Mesendoderm (in vitro differentiated cells): ENCODE results near the gene PRDM16.

Source experiments
- DNase-seq: peaks from one replicate; pipeline ENCODE4 v3.0.0; 2013
- H2AK5ac ChIP-seq: 2 replicates; pipeline ENCODE4 v1.6.1; 2013; ENCODE audit warnings: low read length, inconsistent platforms
- H2BK120ac ChIP-seq: 2 replicates; pipeline ENCODE4 v1.6.1; 2013; ENCODE audit warnings: low read depth, mild to moderate bottlenecking, low read length, moderate library complexity, mixed read lengths
- H2BK15ac ChIP-seq: replicated peaks from 2 replicates; pipeline ENCODE4 v1.6.1; 2013; ENCODE audit warnings: low read depth, mild to moderate bottlenecking, moderate library complexity
- H2BK5ac ChIP-seq: 2 replicates; pipeline ENCODE4 v1.6.1; 2013; ENCODE audit warnings: low read length, inconsistent platforms
- H3K18ac ChIP-seq: 2 replicates; pipeline ENCODE4 v1.6.1; 2013; ENCODE audit warnings: mild to moderate bottlenecking, low read length, mixed read lengths
- H3K23ac ChIP-seq: one replicate; pipeline ENCODE4 v1.6.1; 2013; ENCODE audit warnings: low read length
- H3K27ac ChIP-seq: 2 replicates; pipeline ENCODE4 v1.5.1; 2013; ENCODE audit warnings: low read depth, mild to moderate bottlenecking, inconsistent platforms, low read length, moderate library complexity
- H3K27me3 ChIP-seq: 2 replicates; pipeline ENCODE4 v1.6.1; 2013; ENCODE audit warnings: low read length, control low read depth, mild to moderate bottlenecking, inconsistent platforms; ENCODE audit not compliant: insufficient read depth, poor library complexity
- H3K36me3 ChIP-seq: 2 replicates; pipeline ENCODE4 v1.6.1; 2013; ENCODE audit warnings: low read length, inconsistent platforms; ENCODE audit not compliant: control insufficient read depth, insufficient read depth
- H3K4ac ChIP-seq: one replicate; pipeline ENCODE4 v1.6.1; 2013; ENCODE audit warnings: low read depth, mild to moderate bottlenecking, low read length, moderate library complexity
- H3K4me1 ChIP-seq: 2 replicates; pipeline ENCODE4 v1.6.1; 2013; ENCODE audit warnings: low read depth, low read length, inconsistent platforms; ENCODE audit not compliant: control insufficient read depth
- H3K4me2 ChIP-seq: 2 replicates; pipeline ENCODE4 v1.6.1; 2013; ENCODE audit warnings: low read length
- H3K4me3 ChIP-seq: 2 replicates; pipeline ENCODE4 v1.5.1; 2013; ENCODE audit warnings: mild to moderate bottlenecking, low read length
- H3K56ac ChIP-seq: one replicate; pipeline ENCODE4 v1.6.1; 2013; ENCODE audit warnings: low read length
- H3K79me1 ChIP-seq: 2 replicates; pipeline ENCODE4 v1.6.1; 2013; ENCODE audit warnings: low read length, inconsistent platforms
- H3K79me2 ChIP-seq: 2 replicates; pipeline ENCODE4 v1.6.1; 2013; ENCODE audit warnings: mild to moderate bottlenecking, low read length; ENCODE audit not compliant: control insufficient read depth, insufficient read depth
- H3K9ac ChIP-seq: 2 replicates; pipeline ENCODE4 v1.6.1; 2013; ENCODE audit warnings: low read length, inconsistent platforms
- H4K5ac ChIP-seq: one replicate; pipeline ENCODE4 v1.6.1; 2013; ENCODE audit warnings: low read length
- H4K8ac ChIP-seq: one replicate; pipeline ENCODE4 v1.6.1; 2013; ENCODE audit warnings: low read depth, mild to moderate bottlenecking, control low read depth, low read length, moderate library complexity
- WGBS: extraction: QIAGEN DNeasy Blood & Tissue Kit; methylation state at CpG from one replicate; pipeline ENCODE4 v1.1.7; 2013; ENCODE audit warnings: low lambda C conversion rate, missing lambda C conversion rate; ENCODE audit not compliant: insufficient coverage; ENCODE audit errors: extremely low coverage; 5-methylcytosine and 5-hydroxymethylcytosine counted together

The PRDM16 gene

DNA sequence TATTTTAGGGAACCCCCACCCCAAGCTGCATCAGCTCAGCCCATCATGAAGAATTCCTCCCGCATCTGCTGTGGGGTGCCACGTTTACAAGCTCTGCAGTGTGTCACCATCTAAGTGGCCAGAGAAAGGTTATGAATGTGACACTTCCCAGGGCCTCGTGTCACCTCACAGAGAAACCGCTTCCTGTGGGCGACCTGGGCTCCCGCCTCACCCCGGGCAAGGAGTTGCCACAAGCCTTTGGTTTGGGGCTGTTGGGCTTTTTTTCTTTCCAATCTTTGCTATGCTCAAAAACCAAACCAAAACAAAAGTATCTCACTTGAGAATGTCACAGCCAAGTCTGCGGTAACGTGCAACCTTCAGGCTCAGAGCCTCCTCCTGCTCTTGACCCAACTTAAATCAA lies 303.3 kb downstream of the PRDM16 start:
- no peak overlapping the region for H4K5ac ChIP-seq
- no peak overlapping the region for H3K23ac ChIP-seq
- H3K4me2 ChIP-seq: no peak overlapping the region
- H3K4ac ChIP-seq: no peak overlapping the region
- no peak overlapping the region for H3K56ac ChIP-seq
- no peak overlapping the region for H2AK5ac ChIP-seq
- no peak overlapping the region for H3K18ac ChIP-seq
- H2BK5ac ChIP-seq: no peak overlapping the region
- no peak overlapping the region for H2BK15ac ChIP-seq
- H3K27me3 ChIP-seq: no peaks in the 10 kb centered on the region
- no peaks in the 10 kb centered on the region for H3K79me2 ChIP-seq
- H4K8ac ChIP-seq: no peak overlapping the region
- no peak overlapping the region for H3K4me3 ChIP-seq
- H2BK120ac ChIP-seq: no peak overlapping the region
- H3K79me1 ChIP-seq: no peaks in the 10 kb centered on the region
- WGBS: no CpG with 5 or more reads among the region's 9 CpGs
- H3K9ac ChIP-seq: no peak overlapping the region
- no peak for DNase-seq
- H3K36me3 ChIP-seq: no peaks in the 10 kb centered on the region
- H3K27ac ChIP-seq: no peak overlapping the region
- no peaks in the 10 kb centered on the region for H3K4me1 ChIP-seq

GRCh38 chr1:3373175-3373574 lies 304.2 kb downstream of the PRDM16 start:
- no peak overlapping the region for H3K18ac ChIP-seq

GRCh38 chr1:3373700-3374405 lies 304.9 kb downstream of the PRDM16 start:
- H3K27me3 ChIP-seq: no peaks in the 10 kb centered on the region
- WGBS: no CpG with 5 or more reads among the region's 20 CpGs
- H2BK5ac ChIP-seq: no peak overlapping the region
- no peak overlapping the region for H4K5ac ChIP-seq
- H3K36me3 ChIP-seq: no peaks in the 10 kb centered on the region
- H3K23ac ChIP-seq: no peak overlapping the region
- no peak overlapping the region for H3K4ac ChIP-seq
- H2AK5ac ChIP-seq: no peak overlapping the region
- no peaks in the 10 kb centered on the region for H3K79me1 ChIP-seq
- H3K9ac ChIP-seq: no peak overlapping the region
- no peak overlapping the region for H2BK15ac ChIP-seq
- H3K18ac ChIP-seq: no peak overlapping the region
- DNase-seq: no peak
- no peaks in the 10 kb centered on the region for H3K79me2 ChIP-seq
- no peak overlapping the region for H2BK120ac ChIP-seq
- no peak overlapping the region for H3K56ac ChIP-seq
- no peak overlapping the region for H4K8ac ChIP-seq
- H3K4me1 ChIP-seq: no peaks in the 10 kb centered on the region
- no peak overlapping the region for H3K27ac ChIP-seq
- no peak overlapping the region for H3K4me2 ChIP-seq
- H3K4me3 ChIP-seq: no peak overlapping the region

More at GRCh38 chr1:3373175-3373574, 304.2 kb downstream of the PRDM16 start:
- no CpG with 5 or more reads among the region's 19 CpGs for WGBS
- Histone ChIP-seq H3K79me1 (no peaks in the 10 kb centered on the region), H3K4me3 (no peak overlapping the region), H3K56ac (no peak overlapping the region), H2BK15ac (no peak overlapping the region), H3K4ac (no peak overlapping the region), H3K27me3 (no peaks in the 10 kb centered on the region), H3K9ac (no peak overlapping the region), H4K5ac (no peak overlapping the region), H2BK5ac (no peak overlapping the region), H3K27ac (no peak overlapping the region), H3K4me1 (no peaks in the 10 kb centered on the region), H3K79me2 (no peaks in the 10 kb centered on the region), H3K23ac (no peak overlapping the region), H4K8ac (no peak overlapping the region), H3K4me2 (no peak overlapping the region), H3K36me3 (no peaks in the 10 kb centered on the region), H2BK120ac (no peak overlapping the region), H2AK5ac (no peak overlapping the region)
- DNase-seq: no peak

DNA sequence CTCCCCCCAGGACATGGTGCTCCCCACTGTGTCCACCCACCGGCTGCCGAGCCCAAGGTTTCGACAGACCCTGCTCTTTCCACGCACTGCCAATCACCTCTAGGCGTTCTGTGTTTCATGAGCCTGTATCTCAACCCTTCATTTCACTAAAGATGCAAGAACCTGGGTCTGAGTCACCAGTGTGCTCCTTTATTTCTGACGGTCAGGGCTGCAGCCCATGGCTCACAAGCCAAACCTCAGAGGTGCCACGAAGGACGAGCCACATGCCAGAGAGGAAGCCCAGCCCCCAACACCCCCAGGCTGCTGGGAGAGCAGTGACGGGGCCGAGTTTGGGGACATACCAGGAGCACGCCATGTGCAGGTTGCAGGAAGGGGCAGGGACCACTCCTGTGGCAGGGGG lies 306.2 kb downstream of the PRDM16 start:
- H3K79me1 ChIP-seq: no peaks in the 10 kb centered on the region
- WGBS: no CpG with 5 or more reads among the region's 11 CpGs

DNA sequence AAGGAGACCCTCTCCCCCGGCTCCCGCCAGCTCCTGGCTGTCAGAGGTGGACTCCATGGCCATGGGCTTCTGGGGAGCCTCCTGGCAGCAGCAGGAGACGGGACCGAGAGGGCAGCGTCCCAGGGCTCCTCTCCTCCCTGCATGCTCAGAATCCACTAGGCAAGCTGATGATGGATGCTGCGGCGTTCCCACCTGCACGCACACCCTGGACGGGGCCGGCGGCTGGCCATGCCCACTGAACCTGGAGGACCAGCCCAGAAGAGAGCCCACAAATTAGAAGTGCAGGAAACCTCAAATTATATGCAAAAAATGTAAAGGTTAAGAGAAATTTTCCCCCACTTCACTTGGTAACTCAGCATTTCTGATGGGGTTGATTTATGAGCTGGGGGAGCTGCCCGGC lies 308.2 kb downstream of the PRDM16 start:
- Histone ChIP-seq H3K4me3 (no peak overlapping the region), H2BK15ac (no peak overlapping the region), H3K4me2 (no peak overlapping the region), H3K4ac (no peak overlapping the region), H2BK5ac (no peak overlapping the region), H3K79me1 (no peaks in the 10 kb centered on the region), H2AK5ac (no peak overlapping the region), H3K79me2 (no peaks in the 10 kb centered on the region), H2BK120ac (no peak overlapping the region), H3K18ac (no peak overlapping the region), H3K9ac (no peak overlapping the region), H3K23ac (no peak overlapping the region), H3K36me3 (no peaks in the 10 kb centered on the region), H3K4me1 (no peaks in the 10 kb centered on the region), H4K5ac (no peak overlapping the region), H3K27ac (no peak overlapping the region), H3K27me3 (no peaks in the 10 kb centered on the region), H3K56ac (no peak overlapping the region), H4K8ac (no peak overlapping the region)
- no CpG with 5 or more reads among the region's 12 CpGs for WGBS
- DNase-seq: no peak

More for the DNA sequence above, 306.2 kb downstream of the PRDM16 start:
- H2BK15ac ChIP-seq: no peak overlapping the region
- no peak for DNase-seq
- H2AK5ac ChIP-seq: no peak overlapping the region
- no peak overlapping the region for H4K5ac ChIP-seq
- H3K9ac ChIP-seq: no peak overlapping the region
- no peaks in the 10 kb centered on the region for H3K79me2 ChIP-seq
- no peak overlapping the region for H3K18ac ChIP-seq
- no peaks in the 10 kb centered on the region for H3K4me1 ChIP-seq
- H2BK120ac ChIP-seq: no peak overlapping the region
- H3K56ac ChIP-seq: no peak overlapping the region
- no peak overlapping the region for H3K27ac ChIP-seq
- no peak overlapping the region for H3K4me3 ChIP-seq
- H3K4me2 ChIP-seq: no peak overlapping the region
- H3K27me3 ChIP-seq: no peaks in the 10 kb centered on the region
- no peak overlapping the region for H4K8ac ChIP-seq
- no peak overlapping the region for H3K4ac ChIP-seq
- H3K23ac ChIP-seq: no peak overlapping the region
- H3K36me3 ChIP-seq: no peaks in the 10 kb centered on the region
- H2BK5ac ChIP-seq: no peak overlapping the region
